OCI-LY3 (cell line): ENCODE measurements around the gene ASF1B.

ENCODE experiments used
- H2AFZ ChIP-seq: fragments of 200-600, 300-600 bp; shearing (Covaris generic); 2 replicates; pipeline ENCODE4 v1.6.0; 2014; ENCODE audit warnings: antibody characterized with exemption, low read depth, low read length
- H3K27ac ChIP-seq: fragments of 200-600, 300-600 bp; sonication (generic); 2 replicates; pipeline ENCODE4 v1.5.1; 2014; ENCODE audit warnings: mild to moderate bottlenecking, low read length, moderate library complexity, mixed read lengths
- H3K27me3 ChIP-seq: fragments of 200-600, 300-600 bp; sonication (generic); 2 replicates; pipeline ENCODE4 v1.6.1; 2014; ENCODE audit warnings: low read depth, low read length, mixed read lengths
- H3K36me3 ChIP-seq: fragments of 200-600, 300-600 bp; sonication (generic); replicated peaks from 2 replicates; pipeline ENCODE3; 2014; ENCODE audit warnings: low read depth, low read length, mixed read lengths
- H3K4me1 ChIP-seq: fragments of 300-600, 200-600 bp; sonication (generic); 2 replicates; pipeline ENCODE4 v1.6.1; 2014; ENCODE audit warnings: low read length, mixed read lengths
- H3K4me2 ChIP-seq: fragments of 200-600, 300-600 bp; sonication (generic); 2 replicates; pipeline ENCODE4 v1.6.1; 2014; ENCODE audit warnings: low read length, mixed read lengths
- H3K4me3 ChIP-seq: fragments of 300-600, 200-600 bp; sonication (generic); 2 replicates; pipeline ENCODE4 v1.5.1; 2014; ENCODE audit warnings: antibody characterized with exemption, mild to moderate bottlenecking, low read length, moderate library complexity
- H3K79me2 ChIP-seq: fragments of 300-600, 200-600 bp; shearing (Covaris generic); 2 replicates; pipeline ENCODE4 v1.6.1; 2014; ENCODE audit warnings: mild to moderate bottlenecking, low read length, mixed read lengths
- H3K9ac ChIP-seq: fragments of 300-600, 200-600 bp; shearing (Covaris generic); 2 replicates; pipeline ENCODE4 v1.6.0; 2014; ENCODE audit warnings: mild to moderate bottlenecking, low read length, moderate library complexity
- H3K9me3 ChIP-seq: fragments of 200-600, 300-600 bp; shearing (Covaris generic); 2 replicates; pipeline ENCODE4 v1.6.1; 2014; ENCODE audit warnings: low read length, mixed read lengths; ENCODE audit not compliant: insufficient read depth
- H4K20me1 ChIP-seq: fragments of 200-600, 300-600 bp; sonication (generic); 2 replicates; pipeline ENCODE4 v1.6.1; 2016; ENCODE audit warnings: low read length, mixed read lengths; ENCODE audit not compliant: insufficient read depth
- CTCF ChIP-seq: fragments of 200-600, 300-600 bp; sonication (generic); IDR thresholded peaks from 2 replicates; pipeline ENCODE4 v1.5.1; 2014; ENCODE audit warnings: antibody characterized with exemption, low read length, low read depth
- EZH2phosphoT487 ChIP-seq: fragments of 200-600 bp; shearing (Covaris generic); IDR thresholded peaks from 2 replicates; pipeline ENCODE4 v1.6.1; 2018; ENCODE audit warnings: antibody characterized with exemption, mixed run types, low read depth

The ASF1B gene

GRCh38 chr19:14164724-14165493, 28.5 kb upstream of the ASF1B start:
- H3K27ac ChIP-seq, result no peak overlapping the region
- H3K9ac ChIP-seq, result no peak overlapping the region
- no peak overlapping the region for H2AFZ ChIP-seq
- peaks cover 6% of the 10 kb centered on the region; the same call in 1 of the 2 replicates for H3K4me1 ChIP-seq
- no peaks in the 10 kb centered on the region for H3K9me3 ChIP-seq
- H3K4me3 ChIP-seq, result no peak overlapping the region
- no peak overlapping the region for H3K4me2 ChIP-seq
- H3K79me2 ChIP-seq, result no peaks in the 10 kb centered on the region
- peaks cover 3% of the 10 kb centered on the region; the same call in 1 of the 2 replicates for H3K27me3 ChIP-seq
- no peaks in the 10 kb centered on the region for H3K36me3 ChIP-seq
- no peak for TF ChIP-seq CTCF
- TF ChIP-seq EZH2phosphoT487, result no peak
- no peaks in the 10 kb centered on the region for H4K20me1 ChIP-seq

GRCh38 chr19:14164082-14164481, 27.7 kb upstream of the ASF1B start:
- H3K79me2 ChIP-seq, result no peaks in the 10 kb centered on the region
- no peak for TF ChIP-seq CTCF
- no peak overlapping the region for H3K27ac ChIP-seq
- H3K27me3 ChIP-seq, result peaks cover 3% of the 10 kb centered on the region; the same call in 1 of the 2 replicates
- H4K20me1 ChIP-seq, result no peaks in the 10 kb centered on the region
- no peak overlapping the region for H3K4me2 ChIP-seq
- no peak overlapping the region for H2AFZ ChIP-seq
- no peak overlapping the region for H3K9ac ChIP-seq
- peaks cover 9% of the 10 kb centered on the region; the same call in 1 of the 2 replicates for H3K4me1 ChIP-seq
- H3K36me3 ChIP-seq, result no peaks in the 10 kb centered on the region
- H3K9me3 ChIP-seq, result no peaks in the 10 kb centered on the region
- H3K4me3 ChIP-seq, result no peak overlapping the region

DNA sequence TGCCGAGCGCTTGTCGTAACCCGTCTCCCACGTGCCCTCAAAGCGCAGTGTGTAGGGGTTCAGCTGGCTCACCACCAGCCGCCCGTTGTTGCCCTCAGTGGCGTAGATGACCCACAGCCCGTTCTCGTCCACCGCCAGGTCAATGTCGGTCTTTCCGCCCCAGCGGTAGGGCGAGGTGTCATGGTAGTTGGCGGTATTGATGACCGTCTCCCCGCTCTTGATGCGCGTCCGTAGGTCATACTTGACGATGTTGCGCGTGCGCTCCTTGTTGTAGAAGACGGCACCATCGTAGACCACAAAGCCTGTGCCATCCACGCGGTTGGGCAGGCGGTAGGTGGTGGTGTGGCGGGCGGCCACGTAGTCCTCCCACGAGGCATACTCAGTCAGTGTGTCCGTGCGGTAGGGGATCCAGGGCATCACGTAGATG, 26.5 kb upstream of the ASF1B start:
- Histone ChIP-seq H3K79me2 (no peaks in the 10 kb centered on the region), H2AFZ (no peak overlapping the region), H3K9ac (no peak overlapping the region), H3K9me3 (no peaks in the 10 kb centered on the region), H3K4me3 (no peak overlapping the region), H3K4me1 (peaks cover 9% of the 10 kb centered on the region; the same call in 1 of the 2 replicates), H3K4me2 (no peak overlapping the region), H3K27me3 (peaks cover 3% of the 10 kb centered on the region; the same call in 1 of the 2 replicates), H3K36me3 (no peaks in the 10 kb centered on the region), H3K27ac (no peak overlapping the region), H4K20me1 (no peaks in the 10 kb centered on the region)
- TF ChIP-seq EZH2phosphoT487, result no peak
- no peak for TF ChIP-seq CTCF

DNA sequence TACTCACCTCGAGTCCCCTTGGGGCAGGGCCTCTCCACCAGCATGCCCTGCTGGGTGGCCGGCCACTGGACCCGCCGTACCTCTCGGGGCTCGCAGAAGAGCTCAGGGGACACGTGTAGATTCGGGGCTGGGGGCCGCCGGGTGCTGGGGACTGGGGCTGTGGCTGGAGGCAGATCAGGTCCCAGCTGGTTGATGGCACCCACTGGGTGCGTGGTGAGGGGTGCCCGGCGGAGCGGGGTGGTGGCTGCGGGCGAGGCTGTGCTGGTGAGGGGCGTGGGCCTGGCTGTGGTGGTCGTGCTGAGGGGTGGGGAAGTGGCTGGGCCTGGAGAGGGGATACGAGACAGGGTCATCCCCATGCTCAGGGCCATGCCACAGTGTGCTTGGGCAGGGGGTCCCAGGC, 24.9 kb upstream of the ASF1B start:
- H3K27ac ChIP-seq, result no peak overlapping the region
- H4K20me1 ChIP-seq, result no peaks in the 10 kb centered on the region
- H3K4me3 ChIP-seq, result no peak overlapping the region
- H3K27me3 ChIP-seq, result no peaks in the 10 kb centered on the region
- H3K79me2 ChIP-seq, result no peaks in the 10 kb centered on the region
- peaks cover 9% of the 10 kb centered on the region; the same call in 1 of the 2 replicates for H3K4me1 ChIP-seq
- H3K4me2 ChIP-seq, result no peak overlapping the region
- no peaks in the 10 kb centered on the region for H3K36me3 ChIP-seq
- H3K9ac ChIP-seq, result no peak overlapping the region
- no peak for TF ChIP-seq CTCF
- no peak for TF ChIP-seq EZH2phosphoT487
- no peaks in the 10 kb centered on the region for H3K9me3 ChIP-seq
- H2AFZ ChIP-seq, result no peak overlapping the region
